Mammary epithelial cell (primary cell): ENCODE results near the gene PEMT.
"Not testable (repeated sequence)": the region's sequence is repeated elsewhere in the genome, so short reads cannot be mapped to it uniquely, and the experiment has no call there.

Experiments used
- CTCF ChIP-seq, 2 donors: IDR thresholded peaks in 1 of 2; conservative IDR thresholded peaks in 1 of 2; 2 replicates each; pipeline ENCODE4 v1.5.1; 2011 to 2012; ENCODE audit warnings: inconsistent platforms in 2 of 2, low read length in 2 of 2, mild to moderate bottlenecking in 2 of 2, control low read depth in 1 of 2, low read depth in 1 of 2; ENCODE audit not compliant: insufficient read depth in 1 of 2; ENCODE audit errors: extremely low read depth in 1 of 2
- EZH2 ChIP-seq: IDR thresholded peaks from 2 replicates; pipeline ENCODE4 v1.6.1; 2012; ENCODE audit warnings: low read length, inconsistent platforms, borderline replicate concordance

GRCh38 chr17:17639661-17640270, 48.3 kb upstream of the PEMT start:
- TF ChIP-seq CTCF (conservative IDR thresholded peaks at IDR 0.05 in 1 of 2, IDR thresholded peaks at IDR 0.05 in 1 of 2; ENCODE audit: extremely low read depth in 1 of 2, insufficient read depth in 1 of 2, low read depth in 1 of 2, low read length in 2 of 2); EZH2: not testable (repeated sequence)
